Activated T-cell treated with anti-CD3 and anti-CD28 coated beads for 4 hours (primary cell): ENCODE results near the gene FYN.

Experiments
- DNase-seq: peaks from one replicate; pipeline ENCODE4 v3.0.0-alpha.2; 2020

Gene FYN

GRCh38 chr6:111743862-111744692, 129.2 kb downstream of the FYN start:
- no peak for DNase-seq

GRCh38 chr6:111743360-111743759, 129.9 kb downstream of the FYN start:
- no peak for DNase-seq

- no peak for DNase-seq
These were observed 131.9 kb downstream of the FYN start for GRCh38 chr6:111741177-111741952.

- no peak for DNase-seq
These were observed 132.7 kb downstream of the FYN start for GRCh38 chr6:111740506-111740905.

GRCh38 chr6:111739257-111739696, 134.0 kb downstream of the FYN start:
- DNase-seq = no peak

GRCh38 chr6:111738631-111739030, 134.6 kb downstream of the FYN start:
- DNase-seq = no peak

GRCh38 chr6:111738156-111738555, 135.1 kb downstream of the FYN start:
- DNase-seq = no peak

- DNase-seq = no peak
These were observed 136.2 kb downstream of the FYN start for GRCh38 chr6:111737065-111737521.

- no peak for DNase-seq
These were observed 137.1 kb downstream of the FYN start for GRCh38 chr6:111736005-111736608.

GRCh38 chr6:111734068-111735061, 138.9 kb downstream of the FYN start:
- DNase-seq = no peak

- no peak for DNase-seq
These were observed 140.9 kb downstream of the FYN start for GRCh38 chr6:111732390-111732789.

- no peak for DNase-seq
These were observed 141.6 kb downstream of the FYN start for GRCh38 chr6:111731456-111732195.

GRCh38 chr6:111730864-111731263, 142.4 kb downstream of the FYN start:
- DNase-seq = no peak

GRCh38 chr6:111727802-111728201, 145.4 kb downstream of the FYN start:
- DNase-seq = no peak

GRCh38 chr6:111727041-111727440, 146.2 kb downstream of the FYN start:
- DNase-seq = no peak

GRCh38 chr6:111725446-111726112, 147.7 kb downstream of the FYN start:
- no peak for DNase-seq

- no peak for DNase-seq
These were observed 148.7 kb downstream of the FYN start for GRCh38 chr6:111724505-111724904.

GRCh38 chr6:111724039-111724438, 149.2 kb downstream of the FYN start:
- DNase-seq = no peak

- no peak for DNase-seq
These were observed 149.8 kb downstream of the FYN start for GRCh38 chr6:111723412-111723970.

- DNase-seq = no peak
These were observed 151.0 kb downstream of the FYN start for GRCh38 chr6:111722179-111722731.
